ENCODE measurements around the gene ASNS. TPM values are rescaled to one million over a fixed set of nuclear protein-coding genes. Genes with fewer than 3 reads are reported as not detected.

The ASNS gene
- total RNA-seq, 1 donor from 2014 or later, result 137 TPM

DNA sequence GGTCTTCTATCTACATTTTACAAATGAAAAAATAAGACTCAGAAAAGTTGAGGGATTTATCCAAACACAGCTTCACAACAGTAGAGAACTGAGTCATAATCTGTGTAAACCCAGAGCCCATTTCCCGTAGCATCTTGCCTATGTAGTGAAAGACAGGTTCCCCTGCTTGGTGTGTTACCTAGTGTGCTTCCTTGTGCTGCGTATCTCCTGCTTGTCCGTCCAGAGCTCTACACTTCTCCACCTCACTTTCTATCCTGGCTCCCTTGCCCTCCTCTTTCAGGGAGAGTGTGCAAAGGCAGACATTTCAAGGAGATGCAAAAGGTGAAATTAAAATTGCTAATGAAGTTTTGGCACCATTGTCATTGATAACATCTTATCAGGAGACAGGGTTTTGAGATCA is 1.4 kb upstream of the ASNS start:
- Mint-ChIP-seq H3K9me3 (ENCODE audit: unreplicated experiment) (no peaks in the 10 kb centered on the region), H3K4me1 (ENCODE audit: unreplicated experiment) (peaks cover 18% of the 10 kb centered on the region), H3K27me3 (ENCODE audit: unreplicated experiment) (peaks cover 2% of the 10 kb centered on the region), H3K4me3 (ENCODE audit: unreplicated experiment) (no peak overlapping the region), H3K27ac (ENCODE audit: unreplicated experiment) (no peak overlapping the region), H3K36me3 (ENCODE audit: unreplicated experiment) (peaks cover 10% of the 10 kb centered on the region)
- TF ChIP-seq, protein P1, sequence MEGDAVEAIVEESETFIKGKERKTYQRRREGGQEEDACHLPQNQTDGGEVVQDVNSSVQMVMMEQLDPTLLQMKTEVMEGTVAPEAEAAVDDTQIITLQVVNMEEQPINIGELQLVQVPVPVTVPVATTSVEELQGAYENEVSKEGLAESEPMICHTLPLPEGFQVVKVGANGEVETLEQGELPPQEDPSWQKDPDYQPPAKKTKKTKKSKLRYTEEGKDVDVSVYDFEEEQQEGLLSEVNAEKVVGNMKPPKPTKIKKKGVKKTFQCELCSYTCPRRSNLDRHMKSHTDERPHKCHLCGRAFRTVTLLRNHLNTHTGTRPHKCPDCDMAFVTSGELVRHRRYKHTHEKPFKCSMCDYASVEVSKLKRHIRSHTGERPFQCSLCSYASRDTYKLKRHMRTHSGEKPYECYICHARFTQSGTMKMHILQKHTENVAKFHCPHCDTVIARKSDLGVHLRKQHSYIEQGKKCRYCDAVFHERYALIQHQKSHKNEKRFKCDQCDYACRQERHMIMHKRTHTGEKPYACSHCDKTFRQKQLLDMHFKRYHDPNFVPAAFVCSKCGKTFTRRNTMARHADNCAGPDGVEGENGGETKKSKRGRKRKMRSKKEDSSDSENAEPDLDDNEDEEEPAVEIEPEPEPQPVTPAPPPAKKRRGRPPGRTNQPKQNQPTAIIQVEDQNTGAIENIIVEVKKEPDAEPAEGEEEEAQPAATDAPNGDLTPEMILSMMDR (IDR thresholded peaks at IDR 0.05), result no peak
- no peak for DNase-seq (ENCODE audit: extremely low spot score, unreplicated experiment)

DNA sequence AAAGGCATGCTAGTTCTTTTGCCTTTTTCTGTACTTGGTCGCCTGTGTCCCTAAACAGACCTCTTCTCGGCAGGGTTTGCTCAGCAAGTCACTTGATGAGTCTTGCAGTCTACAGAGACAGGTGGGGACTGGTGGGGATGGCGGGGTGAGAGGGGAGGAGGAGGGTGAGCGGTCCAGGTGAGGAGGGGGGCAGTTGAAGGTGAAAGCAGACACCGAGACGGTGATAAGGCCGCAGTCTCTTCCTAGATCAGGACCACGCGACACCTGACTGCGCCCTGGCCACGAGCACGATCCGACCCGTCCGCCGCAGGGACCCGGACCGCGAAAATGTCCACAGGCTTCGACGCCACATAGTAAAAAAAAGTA is 566 bp downstream of the ASNS start:
- TF ChIP-seq, protein P1 (IDR thresholded peaks at IDR 0.05), result no peak
- H3K36me3 Mint-ChIP-seq (ENCODE audit: unreplicated experiment), result peaks cover 22% of the 10 kb centered on the region
- H3K27ac Mint-ChIP-seq (ENCODE audit: unreplicated experiment), result peak overlapping the region; percentile 83

DNA sequence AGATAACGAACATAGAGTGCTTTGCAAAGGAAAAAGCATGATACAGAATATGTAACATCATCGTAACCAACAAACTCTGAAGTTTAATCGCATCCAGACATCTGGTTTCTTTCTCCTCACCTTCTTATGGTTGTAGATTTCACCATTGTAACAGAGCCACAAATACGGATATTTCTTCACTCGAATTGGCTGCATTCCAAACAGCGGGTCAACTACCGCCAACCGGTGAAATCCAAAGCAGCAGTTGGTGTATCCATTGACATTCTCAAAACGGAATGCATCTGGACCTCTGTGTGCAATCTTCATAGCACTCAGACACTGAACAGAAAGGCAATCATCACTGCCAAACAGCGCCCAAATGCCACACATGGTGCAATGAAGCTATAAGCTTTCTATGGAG is 3.4 kb downstream of the ASNS start:
- TF ChIP-seq, protein P1 (IDR thresholded peaks at IDR 0.05), result no peak
- no peak overlapping the region for H3K27ac Mint-ChIP-seq (ENCODE audit: unreplicated experiment)
- H3K4me3 Mint-ChIP-seq (ENCODE audit: unreplicated experiment), result no peak overlapping the region
- peaks cover 2% of the 10 kb centered on the region for H3K27me3 Mint-ChIP-seq (ENCODE audit: unreplicated experiment)
- peaks cover 18% of the 10 kb centered on the region for H3K4me1 Mint-ChIP-seq (ENCODE audit: unreplicated experiment)
- DNase-seq (ENCODE audit: extremely low spot score, unreplicated experiment), result no peak
- H3K36me3 Mint-ChIP-seq (ENCODE audit: unreplicated experiment), result peaks cover 34% of the 10 kb centered on the region
- H3K9me3 Mint-ChIP-seq (ENCODE audit: unreplicated experiment), result no peaks in the 10 kb centered on the region

More for the DNA sequence above, 566 bp downstream of the ASNS start:
- DNase-seq (ENCODE audit: extremely low spot score, unreplicated experiment), result no peak
- peak overlapping the region; percentile 85 for H3K4me3 Mint-ChIP-seq (ENCODE audit: unreplicated experiment)
- no peaks in the 10 kb centered on the region for H3K9me3 Mint-ChIP-seq (ENCODE audit: unreplicated experiment)
- H3K27me3 Mint-ChIP-seq (ENCODE audit: unreplicated experiment), result peaks cover 2% of the 10 kb centered on the region
- peaks cover 18% of the 10 kb centered on the region for H3K4me1 Mint-ChIP-seq (ENCODE audit: unreplicated experiment)

DNA sequence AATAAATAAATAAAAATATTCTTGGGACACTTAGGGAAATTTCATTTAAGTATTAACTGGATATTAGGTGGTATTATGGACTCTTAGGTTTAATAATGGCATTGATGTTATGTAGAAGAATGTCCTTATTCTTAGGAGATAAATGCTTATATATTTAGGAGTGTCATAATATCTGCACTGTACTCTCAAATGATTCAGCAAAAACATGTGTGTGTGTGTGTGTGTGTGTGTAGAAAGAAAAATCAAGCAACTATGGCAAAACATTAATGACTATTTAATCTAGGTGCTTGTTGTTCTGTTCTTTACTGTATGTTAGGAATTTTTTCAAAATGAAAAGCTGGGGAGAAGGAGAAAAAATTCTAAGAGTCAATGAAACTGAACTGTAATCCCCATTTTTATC is 3.9 kb downstream of the ASNS start:
- H3K4me3 Mint-ChIP-seq (ENCODE audit: unreplicated experiment), result no peak overlapping the region
- H3K36me3 Mint-ChIP-seq (ENCODE audit: unreplicated experiment), result peaks cover 34% of the 10 kb centered on the region
- H3K27me3 Mint-ChIP-seq (ENCODE audit: unreplicated experiment), result no peaks in the 10 kb centered on the region
- no peaks in the 10 kb centered on the region for H3K9me3 Mint-ChIP-seq (ENCODE audit: unreplicated experiment)
- no peak overlapping the region for H3K27ac Mint-ChIP-seq (ENCODE audit: unreplicated experiment)
- peaks cover 18% of the 10 kb centered on the region for H3K4me1 Mint-ChIP-seq (ENCODE audit: unreplicated experiment)
- TF ChIP-seq, protein P1 (IDR thresholded peaks at IDR 0.05), result no peak
- no peak for DNase-seq (ENCODE audit: extremely low spot score, unreplicated experiment)

DNA sequence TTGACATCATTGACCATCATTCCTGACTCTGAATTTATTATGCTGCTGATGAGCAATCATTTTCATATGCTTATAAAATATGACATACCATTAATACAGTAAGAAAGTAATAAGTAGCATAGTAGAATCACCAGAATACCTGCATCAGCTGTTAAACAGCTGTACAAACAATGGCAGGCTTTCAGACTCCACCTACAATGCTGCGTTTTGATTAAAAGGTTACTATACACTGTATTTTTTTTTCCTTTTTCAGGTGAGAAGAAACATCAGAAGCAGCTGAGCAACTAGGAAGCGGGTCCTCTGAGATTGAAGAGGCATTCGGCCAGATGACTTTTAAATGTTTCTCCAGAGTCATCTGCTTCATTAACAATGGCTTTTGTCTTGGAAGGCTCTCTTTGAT is 7.1 kb downstream of the ASNS start:
- no peak for DNase-seq (ENCODE audit: extremely low spot score, unreplicated experiment)
- peaks cover 6% of the 10 kb centered on the region for H3K4me1 Mint-ChIP-seq (ENCODE audit: unreplicated experiment)
- H3K36me3 Mint-ChIP-seq (ENCODE audit: unreplicated experiment), result peaks cover 51% of the 10 kb centered on the region
- TF ChIP-seq, protein P1 (IDR thresholded peaks at IDR 0.05), result no peak
- no peaks in the 10 kb centered on the region for H3K9me3 Mint-ChIP-seq (ENCODE audit: unreplicated experiment)
- no peak overlapping the region for H3K27ac Mint-ChIP-seq (ENCODE audit: unreplicated experiment)
- H3K27me3 Mint-ChIP-seq (ENCODE audit: unreplicated experiment), result no peaks in the 10 kb centered on the region
- H3K4me3 Mint-ChIP-seq (ENCODE audit: unreplicated experiment), result no peak overlapping the region

Data from osteocyte (in vitro differentiated cells).